Stomach (tissue), 9 donors: ENCODE data around the gene NHSL1. TPM values are rescaled to one million over a fixed set of nuclear protein-coding genes. Genes with fewer than 3 reads are reported as not detected.

Source experiments
- DNase-seq, 2 donors: peaks; one replicate each; pipeline versions ENCODE4 v3.0.0 to v3.0.0-alpha.2; 2013 to 2019
- H3K27ac ChIP-seq, 5 donors: fragments of 200-600 bp in 4 of 5; sonication (generic) in 4 of 5; one replicate each; pipeline ENCODE4 v1.5.1; 2013 to 2019; ENCODE audit warnings: mild to moderate bottlenecking in 1 of 5, moderate library complexity in 1 of 5
- H3K27me3 ChIP-seq, 3 donors: fragments of 200-600 bp; sonication (generic); one replicate each; pipeline ENCODE4 v1.5.1; 2017 to 2019; ENCODE audit warnings: mixed run types in 1 of 3
- H3K36me3 ChIP-seq, 4 donors: fragments of 200-600 bp; sonication (generic); 1 replicate in 3 of 4; 2 replicates in 1 of 4; pipeline ENCODE4 v1.5.1; 2016 to 2019
- H3K4me1 ChIP-seq, 4 donors: fragments of 200-600 bp; sonication (generic); one replicate each; pipeline ENCODE4 v1.5.1; 2016 to 2019
- H3K4me3 ChIP-seq, 4 donors: fragments of 200-600 bp; sonication (generic) in 3 of 4; one replicate each; pipeline ENCODE4 v1.5.1; 2016 to 2019; ENCODE audit warnings: mild to moderate bottlenecking in 1 of 4
- H3K9me3 ChIP-seq, 4 donors: fragments of 200-600 bp; sonication (generic); one replicate each; pipeline ENCODE4 v1.5.1; 2016 to 2019
- EP300 ChIP-seq: sonication (generic); formaldehyde crosslinking; IDR thresholded peaks from one replicate; pipeline ENCODE4 v1.6.1; 2017; ENCODE audit warnings: antibody characterized with exemption
- POLR2A ChIP-seq, 4 donors: fragments of 450-650 bp; IDR thresholded peaks; one replicate each; pipeline ENCODE4 v1.6.1; 2016; ENCODE audit warnings: antibody characterized with exemption in 4 of 4, control low read depth in 2 of 4, mild to moderate bottlenecking in 1 of 4, moderate library complexity in 1 of 4
- POLR2AphosphoS5 ChIP-seq, 3 donors: sonication (generic); formaldehyde crosslinking; IDR thresholded peaks; one replicate each; pipeline ENCODE4 v1.6.1; 2016; ENCODE audit warnings: antibody characterized with exemption in 3 of 3
- WGBS, 5 donors: extraction: QIAGEN DNeasy Blood & Tissue Kit in 3 of 5; methylation state at CpG; one replicate each; pipeline versions ENCODE4 v1.1.5 to v1.1.7; 2013 to 2018; 5-methylcytosine and 5-hydroxymethylcytosine counted together
- intact Hi-C: fragments of 100-400 bp; cut with DNase I; formaldehyde crosslinking; loops from one replicate; pipeline ENCODE4 v1.15.1; 2023; ENCODE audit warnings: low total_unique reads
- polyA plus RNA-seq, 3 donors: library from polyadenylated mRNA; stranded (reverse); fragments of 200-250 nt; gene quantifications; one replicate each; pipeline ENCODE4 v1.2.3, GENCODE V29; 2013
- total RNA-seq, 5 donors: library from RNA; depleted of rRNA; stranded (reverse); fragments of >200 nt; gene quantifications; one replicate each; pipeline versions ENCODE4 v1.1.0 to v1.2.3, GENCODE V29; 2014 to 2016
- TF ChIP-seq, protein P1 (sequence below), 7 experiments: fragments of 450-650 bp in 4 of 7; fragments of 200-600 bp in 3 of 7; sonication (generic) in 3 of 7; IDR thresholded peaks; one replicate each; pipeline ENCODE4 v1.5.1; 2016 to 2019; ENCODE audit warnings: antibody characterized with exemption in 7 of 7, control low read depth in 2 of 7, mild to moderate bottlenecking in 1 of 7
- donor health status: healthy with polysubstance abuse.
- donor health status: Bipolar disorder and iron deficiency.
- donor health status: healthy.

The NHSL1 gene
- total and polyA plus RNA-seq, 8 donors = 1.8 to 44.6 (median 27.4) TPM

DNA sequence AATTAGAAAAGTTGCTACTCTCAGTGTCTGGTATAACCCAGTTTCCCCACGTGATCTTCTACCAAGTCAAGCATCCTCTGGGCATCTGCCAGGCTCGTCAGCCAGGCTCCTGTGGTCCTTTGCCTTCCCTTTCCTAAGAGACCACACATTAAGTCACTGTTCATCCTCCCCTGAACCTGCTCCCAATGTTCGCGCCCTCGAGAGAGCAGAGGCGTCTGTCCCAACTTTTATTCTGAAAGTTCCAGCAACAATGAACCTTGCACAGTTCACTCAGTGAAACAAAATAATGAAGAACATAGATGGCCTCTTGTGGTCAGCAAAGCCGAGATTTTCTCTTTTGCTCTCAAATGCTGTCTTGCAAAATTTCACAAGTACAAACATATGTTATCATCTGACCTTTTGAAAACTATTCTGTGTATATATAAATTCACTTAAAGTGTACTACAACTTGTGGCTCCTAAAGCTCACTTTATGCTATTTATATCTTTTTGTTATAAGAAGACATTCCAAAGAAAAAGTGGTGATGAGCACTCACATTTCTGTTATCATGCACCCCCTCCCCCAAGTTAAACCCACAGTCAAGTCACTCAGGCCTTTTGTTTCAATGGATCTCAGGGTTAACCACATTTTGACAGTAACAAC is 39.2 kb upstream of the NHSL1 start:
- intact Hi-C loops = no loop called here
- peak overlapping the region in 4 of 5 donors; percentile 3 to 33 (median 16) for H3K27ac ChIP-seq
- WGBS, 5 donors = 33 to 53% (median 43%) methylated on average over 7 of the region's 7 CpGs
- peak in 1 of 2 donors; percentile 55 for DNase-seq
- H3K27me3 ChIP-seq = no peaks in the 10 kb centered on the region
- no peaks in the 10 kb centered on the region for H3K36me3 ChIP-seq
- TF ChIP-seq, protein P1, sequence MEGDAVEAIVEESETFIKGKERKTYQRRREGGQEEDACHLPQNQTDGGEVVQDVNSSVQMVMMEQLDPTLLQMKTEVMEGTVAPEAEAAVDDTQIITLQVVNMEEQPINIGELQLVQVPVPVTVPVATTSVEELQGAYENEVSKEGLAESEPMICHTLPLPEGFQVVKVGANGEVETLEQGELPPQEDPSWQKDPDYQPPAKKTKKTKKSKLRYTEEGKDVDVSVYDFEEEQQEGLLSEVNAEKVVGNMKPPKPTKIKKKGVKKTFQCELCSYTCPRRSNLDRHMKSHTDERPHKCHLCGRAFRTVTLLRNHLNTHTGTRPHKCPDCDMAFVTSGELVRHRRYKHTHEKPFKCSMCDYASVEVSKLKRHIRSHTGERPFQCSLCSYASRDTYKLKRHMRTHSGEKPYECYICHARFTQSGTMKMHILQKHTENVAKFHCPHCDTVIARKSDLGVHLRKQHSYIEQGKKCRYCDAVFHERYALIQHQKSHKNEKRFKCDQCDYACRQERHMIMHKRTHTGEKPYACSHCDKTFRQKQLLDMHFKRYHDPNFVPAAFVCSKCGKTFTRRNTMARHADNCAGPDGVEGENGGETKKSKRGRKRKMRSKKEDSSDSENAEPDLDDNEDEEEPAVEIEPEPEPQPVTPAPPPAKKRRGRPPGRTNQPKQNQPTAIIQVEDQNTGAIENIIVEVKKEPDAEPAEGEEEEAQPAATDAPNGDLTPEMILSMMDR (IDR thresholded peaks at IDR 0.05) = no peak
- TF ChIP-seq POLR2A (IDR thresholded peaks at IDR 0.05) (no peak), EP300 (no peak), POLR2AphosphoS5 (IDR thresholded peaks at IDR 0.05) (no peak)
- no peaks in the 10 kb centered on the region for H3K9me3 ChIP-seq
- H3K4me3 ChIP-seq = no peak overlapping the region
- peaks cover 38 to 86% (median 63%) of the 10 kb centered on the region in 4 donors for H3K4me1 ChIP-seq

DNA sequence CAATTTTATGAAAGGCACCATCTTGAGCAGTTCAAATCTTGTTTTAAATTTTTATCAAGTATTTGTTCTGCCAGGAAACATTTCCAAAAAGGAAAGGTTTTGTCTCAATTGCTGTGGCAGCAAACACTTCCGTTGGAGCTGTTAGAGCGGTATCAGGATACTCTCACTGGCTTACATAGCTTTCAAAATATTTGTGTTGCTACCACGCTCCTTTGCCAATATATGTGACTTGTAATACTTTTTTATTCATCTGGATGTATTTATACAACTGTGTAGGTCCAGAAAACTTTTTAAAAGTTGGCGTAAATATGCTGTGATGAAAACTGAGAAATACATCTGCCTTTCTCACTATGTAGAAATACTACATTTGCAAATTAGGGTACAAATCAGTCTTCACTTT is 37.8 kb upstream of the NHSL1 start:
- no peaks in the 10 kb centered on the region for H3K9me3 ChIP-seq
- no peaks in the 10 kb centered on the region for H3K36me3 ChIP-seq
- peak overlapping the region in 4 of 5 donors; percentile 15 to 33 (median 16) for H3K27ac ChIP-seq
- H3K4me1 ChIP-seq = peaks cover 38 to 74% (median 56%) of the 10 kb centered on the region in 4 donors
- intact Hi-C loops = no loop called here
- no peak for TF ChIP-seq EP300
- TF ChIP-seq, protein P1 (IDR thresholded peaks at IDR 0.05) = no peak
- no peaks in the 10 kb centered on the region for H3K27me3 ChIP-seq
- whole genome bisulfite sequencing, 5 donors = 14 to 35% (median 24%) methylated on average over 4 of the region's 4 CpGs
- no peak overlapping the region for H3K4me3 ChIP-seq
- DNase-seq = peak in 1 of 2 donors; percentile 81

DNA sequence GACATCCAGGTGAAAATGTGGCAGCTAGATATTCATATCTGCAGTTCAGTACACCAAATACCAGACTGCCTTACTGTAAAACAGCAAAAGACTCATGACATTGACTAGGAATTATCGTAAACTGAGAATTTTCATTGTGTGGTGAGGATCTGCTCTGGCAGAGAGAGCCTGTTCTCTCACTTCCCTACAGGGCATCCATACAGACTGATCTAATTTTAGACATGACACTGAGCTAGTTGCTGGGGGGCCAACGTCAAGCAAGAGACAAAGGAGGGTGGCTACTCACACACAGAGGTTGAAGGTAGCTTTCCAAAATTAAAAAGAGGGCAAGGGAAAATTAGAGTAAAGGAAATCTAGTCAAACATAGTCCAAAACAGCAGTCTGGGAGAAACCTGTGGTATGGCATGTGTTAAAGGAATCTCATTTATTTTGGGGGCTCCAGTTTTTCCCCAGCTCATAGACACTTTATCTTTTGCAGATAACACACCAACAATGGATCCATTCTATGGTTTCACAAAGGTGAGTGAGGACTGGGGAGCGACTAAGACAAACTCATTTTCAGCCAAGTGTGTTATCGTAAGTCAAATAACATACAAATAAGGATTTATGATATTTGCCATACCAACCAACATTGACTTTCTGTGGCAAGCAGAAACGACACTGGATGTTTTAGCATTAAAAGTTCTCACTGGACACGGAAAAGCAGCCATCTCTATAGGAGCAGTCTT is 36.6 kb upstream of the NHSL1 start:
- Histone ChIP-seq H3K27ac (peak overlapping the region in 3 of 5 donors; percentile 1 to 43 (median 18)), H3K36me3 (no peaks in the 10 kb centered on the region), H3K4me3 (no peak overlapping the region), H3K9me3 (no peaks in the 10 kb centered on the region), H3K4me1 (peaks cover 29 to 63% (median 44%) of the 10 kb centered on the region in 4 donors), H3K27me3 (no peaks in the 10 kb centered on the region)
- 31 to 58% (median 44%) methylated on average over 6 of the region's 6 CpGs for WGBS, 5 donors
- DNase-seq = peak in 1 of 2 donors; percentile 60
- intact Hi-C loops = no loop called here
- peak in 1 of 3 donors; percentile 19 for TF ChIP-seq POLR2AphosphoS5 (IDR thresholded peaks at IDR 0.05)
- TF ChIP-seq, protein P1 (IDR thresholded peaks at IDR 0.05) = no peak

DNA sequence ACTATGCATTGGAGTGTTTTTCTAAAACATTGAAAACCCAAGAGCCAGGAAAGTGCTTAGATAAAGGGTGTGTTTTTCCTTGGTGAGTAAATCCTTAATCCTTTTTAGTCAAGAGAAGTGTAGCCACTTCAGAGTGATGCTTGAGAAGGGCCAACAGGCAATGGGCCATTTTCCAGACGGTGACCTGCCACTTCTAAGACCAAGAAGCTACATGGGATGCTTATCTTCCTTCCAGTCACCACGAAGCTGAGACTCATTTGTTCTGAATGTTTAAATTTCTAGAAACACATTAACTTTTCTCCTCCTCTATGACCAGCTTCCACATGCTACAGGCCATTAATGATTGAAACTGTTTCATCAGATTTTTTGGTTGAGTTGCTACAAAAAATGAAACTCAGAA is 34.4 kb upstream of the NHSL1 start:
- H3K36me3 ChIP-seq = no peaks in the 10 kb centered on the region
- no peak overlapping the region for H3K27ac ChIP-seq
- H3K9me3 ChIP-seq = no peaks in the 10 kb centered on the region
- H3K4me1 ChIP-seq = peaks cover 13 to 41% (median 31%) of the 10 kb centered on the region in 4 donors
- H3K27me3 ChIP-seq = no peaks in the 10 kb centered on the region
- intact Hi-C loops = no loop called here
- DNase-seq = no peak
- no peak overlapping the region for H3K4me3 ChIP-seq
- TF ChIP-seq EP300 = no peak
- TF ChIP-seq POLR2AphosphoS5 (IDR thresholded peaks at IDR 0.05) = no peak
- no peak for TF ChIP-seq POLR2A (IDR thresholded peaks at IDR 0.05)
- TF ChIP-seq, protein P1 (IDR thresholded peaks at IDR 0.05) = no peak
- WGBS, 5 donors = 45 to 63% (median 52%) methylated on average over 2 of the region's 2 CpGs
